ENCODE measurements around the gene CRIP3.
"Not testable (repeated sequence)": the region's sequence is repeated elsewhere in the genome, so short reads cannot be mapped to it uniquely, and the experiment has no call there.

CRIP3 gene

GRCh38 chr6:43308101-43308989 lies at the start of gene CRIP3:
Gene CRIP3 (minus strand): TSS chr6:43308826. CDS start chr6:43308792, 34 bp downstream.
- DNase-seq: no peak

- no peak for DNase-seq
Measured at GRCh38 chr6:43355862-43356590, 47.4 kb upstream of the CRIP3 start.

DNA sequence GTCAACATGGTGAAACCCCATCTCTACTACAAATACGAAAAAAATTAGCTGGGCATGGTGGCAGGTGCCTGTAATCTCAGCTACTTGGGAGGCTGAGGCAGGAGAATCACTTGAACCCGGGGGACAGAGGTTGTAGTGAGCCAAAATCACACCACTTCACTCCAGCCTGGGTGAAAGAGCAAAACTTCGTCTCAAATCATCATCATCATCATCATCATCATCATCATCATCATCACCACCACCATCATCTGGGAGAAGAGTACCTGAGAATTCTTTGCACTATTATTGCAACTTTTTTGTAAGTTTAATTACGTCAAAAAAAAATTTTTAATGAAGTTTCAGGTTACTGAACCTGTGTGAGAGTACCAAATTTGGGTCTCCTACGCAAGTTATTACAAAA lies 43.3 kb upstream of the CRIP3 start:
- not testable (repeated sequence) for DNase-seq

- no peak for DNase-seq
Measured at GRCh38 chr6:43347444-43347843, 38.8 kb upstream of the CRIP3 start.

GRCh38 chr6:43347021-43347420 lies 38.4 kb upstream of the CRIP3 start:
- DNase-seq: no peak

DNA sequence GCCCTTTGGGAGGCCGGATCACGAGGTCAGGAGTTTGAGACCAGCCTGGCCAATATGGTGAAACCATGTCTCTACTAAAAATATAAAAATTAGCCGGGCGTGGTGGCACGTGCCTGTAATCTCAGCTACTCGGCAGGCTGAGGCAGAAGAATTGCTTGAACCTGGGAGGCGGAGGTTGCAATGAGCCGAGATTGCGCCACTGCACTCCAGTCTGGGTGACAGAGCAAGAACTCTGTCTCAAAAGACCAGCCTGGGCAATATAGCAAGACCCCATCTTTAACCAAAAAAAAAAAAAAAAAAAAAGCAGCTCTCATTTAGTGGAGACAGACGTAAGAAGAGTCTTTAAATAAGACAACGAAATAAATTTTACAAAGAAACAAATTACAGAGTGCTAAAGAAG lies 37.6 kb upstream of the CRIP3 start:
- not testable (repeated sequence) for DNase-seq

- no peak for DNase-seq
Measured at GRCh38 chr6:43339168-43339567, 30.5 kb upstream of the CRIP3 start.

DNA sequence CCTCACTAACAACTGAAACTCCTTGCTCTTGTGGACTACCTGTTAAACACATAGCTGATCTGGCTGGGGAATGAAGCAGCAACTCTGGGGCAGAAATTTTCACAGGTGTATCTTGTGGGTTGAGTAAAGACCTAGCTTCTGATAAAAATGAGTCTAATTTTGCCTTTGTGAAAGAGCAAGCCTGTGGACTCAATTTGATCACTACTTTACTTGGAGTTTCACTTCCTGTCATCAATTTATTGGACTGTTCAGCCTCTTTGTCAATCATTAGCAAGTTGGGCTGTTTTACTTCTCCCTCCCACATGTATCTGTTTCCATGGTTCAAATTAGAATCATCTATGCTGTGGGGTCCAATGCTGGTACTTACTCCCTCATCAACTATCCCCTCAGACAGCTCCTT lies 29.6 kb upstream of the CRIP3 start:
- no peak for DNase-seq

- DNase-seq: no peak
Measured at GRCh38 chr6:43336382-43336781, 27.8 kb upstream of the CRIP3 start.

- no peak for DNase-seq
Measured at GRCh38 chr6:43335469-43335868, 26.8 kb upstream of the CRIP3 start.

DNA sequence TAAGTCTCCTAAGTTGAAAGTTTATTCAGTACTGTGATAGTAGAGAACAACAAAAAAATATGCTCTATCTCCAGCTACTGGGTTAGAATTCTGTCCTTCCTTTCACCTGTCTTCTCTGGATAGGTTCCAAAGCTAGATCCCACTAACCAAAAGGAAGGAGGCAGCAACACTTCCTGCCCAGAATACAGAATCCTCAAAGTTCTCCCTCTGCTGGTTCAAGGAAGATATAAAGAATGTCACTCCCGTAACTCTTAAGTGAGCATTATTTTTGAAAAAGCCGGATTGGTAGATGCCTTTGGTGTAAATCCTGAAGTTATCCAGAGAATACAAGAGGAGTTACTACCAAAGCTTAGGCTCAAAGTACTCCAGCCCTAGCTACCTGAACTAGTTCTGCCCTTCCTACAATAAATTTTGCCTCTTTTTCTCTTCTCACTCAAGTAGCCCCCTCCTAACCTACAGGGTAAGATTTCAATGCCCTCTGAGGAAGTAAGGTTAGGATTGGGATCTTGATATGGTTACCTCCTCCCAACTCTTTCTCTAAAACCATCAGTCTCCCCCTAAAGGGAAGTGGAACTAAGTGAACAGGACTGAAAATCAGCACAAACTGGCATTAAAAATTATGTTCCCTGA lies 26.0 kb upstream of the CRIP3 start:
- no peak for DNase-seq

DNA sequence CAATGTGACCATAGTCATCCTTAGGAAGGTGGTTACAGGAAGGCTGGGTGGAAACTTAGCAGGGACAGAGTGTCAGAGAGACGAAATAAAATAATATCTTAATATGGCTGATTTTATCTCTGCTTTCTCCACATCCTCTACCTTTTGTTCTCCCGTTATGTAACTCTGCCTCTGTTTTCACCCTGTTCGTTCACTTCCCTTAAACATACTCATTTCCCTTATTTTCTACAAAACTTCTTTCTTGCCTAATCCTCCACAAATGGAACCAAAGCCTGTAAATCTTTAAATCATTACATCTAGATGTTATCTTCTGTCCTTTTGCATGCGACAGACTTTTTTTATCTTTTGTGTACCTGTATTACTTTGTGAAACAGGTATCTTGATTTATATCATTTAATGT lies 23.3 kb upstream of the CRIP3 start:
- no peak for DNase-seq

DNA sequence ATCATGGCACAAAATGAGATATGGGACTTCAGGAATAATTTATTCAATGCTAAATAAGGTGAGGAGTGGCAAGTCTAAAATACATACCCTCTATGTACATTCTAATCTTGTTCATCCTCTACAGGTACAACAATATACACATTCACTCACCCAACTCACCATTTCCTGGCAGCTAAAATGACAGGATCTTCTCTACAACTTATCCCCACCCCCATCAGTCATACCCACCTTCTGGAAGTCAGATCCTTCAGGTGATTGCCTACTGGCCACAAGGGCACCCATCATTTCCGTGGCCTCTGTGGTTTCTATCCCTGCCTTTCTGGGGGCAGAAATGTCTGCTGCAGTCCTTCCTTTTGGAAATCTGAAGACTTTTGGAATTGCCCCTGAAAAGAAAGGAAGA lies 22.8 kb upstream of the CRIP3 start:
- DNase-seq: no peak

- DNase-seq: no peak
Measured at GRCh38 chr6:43328528-43328927, 19.9 kb upstream of the CRIP3 start.

DNA sequence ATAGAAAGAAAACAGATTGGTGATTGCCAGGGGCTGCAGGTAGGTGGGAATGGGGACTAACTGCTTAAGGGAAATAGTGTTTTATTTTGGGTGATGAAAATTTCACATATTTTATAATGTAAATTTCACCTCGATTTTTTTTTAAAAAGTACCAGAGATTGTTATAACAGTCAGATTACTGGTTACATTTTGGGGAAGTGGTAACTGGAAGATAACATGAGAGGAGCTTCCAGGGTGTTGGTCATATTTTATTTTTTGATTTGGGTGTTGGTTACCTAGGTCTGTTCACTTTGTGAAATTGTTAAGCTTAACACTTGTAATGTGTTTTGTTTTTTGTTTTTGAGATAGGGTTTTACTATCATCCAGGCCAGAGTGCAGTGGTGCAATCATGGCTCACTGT lies 17.2 kb upstream of the CRIP3 start:
- no peak for DNase-seq

GRCh38 chr6:43318011-43318410 lies 9.4 kb upstream of the CRIP3 start:
- no peak for DNase-seq

- DNase-seq: no peak
Measured at GRCh38 chr6:43313813-43314212, 5.2 kb upstream of the CRIP3 start.

DNA sequence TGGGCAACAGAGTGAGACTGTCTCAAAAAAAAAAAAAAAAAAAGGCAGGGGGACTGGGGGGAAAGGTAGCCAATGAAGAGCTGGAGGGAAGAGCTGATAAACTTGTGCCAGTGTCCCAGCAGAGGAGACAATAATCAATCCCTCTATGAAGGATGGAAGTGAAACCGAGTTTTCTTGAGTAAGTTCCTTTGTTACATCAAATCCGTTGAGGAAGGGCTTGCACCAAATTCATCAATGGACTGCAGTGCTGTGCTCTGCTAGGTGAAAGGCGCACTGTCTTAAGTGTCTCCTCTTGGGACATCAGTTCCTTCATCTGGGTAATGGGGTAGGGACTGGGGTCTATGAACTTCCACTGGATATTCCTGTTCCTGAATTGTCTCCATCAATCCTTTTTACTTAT lies 3.0 kb upstream of the CRIP3 start:
- DNase-seq: no peak

- DNase-seq: no peak
Measured at GRCh38 chr6:43310624-43311023, 2.0 kb upstream of the CRIP3 start.

DNA sequence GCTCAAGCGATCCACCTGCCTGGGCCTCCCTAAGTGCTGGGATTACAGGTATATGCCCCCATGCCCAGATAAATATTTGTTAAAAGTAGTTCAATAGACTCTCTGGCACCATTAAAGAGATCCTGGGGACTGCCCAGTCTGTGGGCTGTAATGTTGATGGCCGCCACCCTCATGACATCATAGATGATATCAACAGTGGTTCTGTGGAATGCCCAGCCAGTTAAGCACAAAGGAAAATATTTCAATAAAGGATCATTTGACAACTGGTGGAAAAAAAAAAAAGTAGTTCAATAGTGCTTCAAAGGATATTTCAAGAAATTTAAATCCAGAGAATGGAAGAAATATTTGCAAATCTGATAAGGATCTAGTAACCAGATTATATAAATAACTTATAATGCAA lies 1.5 kb upstream of the CRIP3 start:
- DNase-seq: no peak

- DNase-seq: no peak
Measured at GRCh38 chr6:43308990-43309477, 408 bp upstream of the CRIP3 start.

GRCh38 chr6:43307451-43308100 lies 1.1 kb downstream of the CRIP3 start:
- DNase-seq: no peak

DNA sequence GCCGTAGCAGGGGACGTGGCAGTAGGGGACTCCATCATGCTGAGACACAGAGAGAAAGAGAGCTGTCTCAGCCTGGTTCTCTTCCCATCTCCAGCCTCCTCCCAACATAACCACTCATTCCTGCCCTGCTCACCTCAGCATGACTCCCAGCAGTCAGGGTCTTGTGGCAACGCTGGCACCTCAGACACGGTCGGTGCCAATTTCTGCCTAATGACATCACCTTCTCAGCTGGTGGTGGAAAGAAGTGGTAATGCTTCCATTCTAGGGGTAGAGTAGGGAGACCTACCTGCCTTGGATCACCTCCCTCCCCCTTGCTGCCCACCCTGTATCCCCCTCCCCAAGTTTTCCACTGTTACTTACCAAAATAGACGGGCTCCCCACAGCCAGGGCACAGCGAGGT lies 2.5 kb downstream of the CRIP3 start:
- DNase-seq: no peak

Data from KG1 (cell line).